Measurements from ENCODE around the gene COMMD4. TPM values are rescaled to one million over a fixed set of nuclear protein-coding genes. Genes with fewer than 3 reads are reported as not detected.

COMMD4 gene
- total and polyA plus RNA-seq, 2 of the 4 experiments (the other 2 are of a cell fraction), result 91.2 to 133 TPM

DNA sequence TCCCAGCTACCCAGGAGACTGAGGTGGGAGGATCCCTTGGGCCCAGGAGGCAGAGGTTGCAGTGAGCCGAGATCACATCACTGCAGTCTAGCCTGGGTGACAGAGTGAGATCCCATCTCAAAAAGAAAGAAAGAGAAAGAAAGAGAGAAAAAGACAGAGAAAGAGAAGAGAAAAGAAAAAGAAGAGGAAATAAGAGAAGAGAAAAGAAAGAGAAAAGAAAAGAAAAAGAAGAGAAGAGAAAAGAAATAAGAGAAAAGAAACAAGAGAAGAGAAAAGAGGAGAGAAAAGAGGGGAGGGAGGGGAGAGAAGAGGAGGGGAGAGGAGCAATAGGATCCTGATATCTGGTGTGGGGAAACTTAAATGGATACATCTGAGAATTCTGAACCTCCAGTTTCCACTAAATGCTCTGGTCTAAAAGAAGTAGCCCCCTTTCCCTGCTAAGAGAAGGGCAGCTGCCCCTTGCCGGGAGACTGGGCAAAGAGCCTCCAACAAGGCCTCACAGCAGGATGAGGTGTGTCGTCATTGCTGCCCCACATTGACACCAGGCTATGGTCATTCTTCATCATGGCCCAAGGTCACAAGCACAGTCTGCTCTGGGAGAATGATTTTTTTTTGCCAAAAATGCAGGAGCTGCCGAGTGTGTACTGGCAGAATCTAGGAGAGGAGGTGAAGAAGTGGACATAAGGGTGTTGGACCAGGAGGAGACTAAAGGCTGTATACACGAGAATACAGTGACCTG, 21.1 kb upstream of the COMMD4 start:
- Histone ChIP-seq H2AK9ac (replicated peaks; ENCODE audit: low read depth, low read length, poor library complexity) (no peak overlapping the region), H3K23ac (ENCODE audit: low read depth, low read length) (no peak overlapping the region), H3K9ac (ENCODE audit: low read depth, low read length) (no peak overlapping the region), H3K14ac (replicated peaks; ENCODE audit: low read depth, low read length) (no peak overlapping the region), H2BK5ac (ENCODE audit: low read depth, low read length, poor library complexity, severe bottlenecking) (no peak overlapping the region), H3K4me2 (ENCODE audit: low read depth, low read length) (no peak overlapping the region), H4K20me1 (ENCODE audit: insufficient read depth, low read length) (no peaks in the 10 kb centered on the region), H3K56ac (ENCODE audit: extremely low read depth, insufficient read depth, low read length) (no peak overlapping the region), H2AFZ (replicated peaks; ENCODE audit: low read length, poor library complexity) (no peak overlapping the region), H3K27me3 (ENCODE audit: control insufficient read depth, insufficient read depth, low read length) (peaks cover 31% of the 10 kb centered on the region), H3K9me1 (ENCODE audit: insufficient read depth, low read length) (no peaks in the 10 kb centered on the region), H2BK20ac (ENCODE audit: low read depth, low read length) (no peak overlapping the region), H3K9me3 (ENCODE audit: control insufficient read depth, insufficient read depth, low read length) (no peaks in the 10 kb centered on the region), H3K18ac (ENCODE audit: low read depth, low read length) (no peak overlapping the region), H3K27ac (ENCODE audit: insufficient read depth, low read length) (no peak overlapping the region), H3K4me1 (ENCODE audit: control insufficient read depth, insufficient read depth, low read length) (no peaks in the 10 kb centered on the region), H4K5ac (ENCODE audit: low read depth, low read length) (no peak overlapping the region), H3K4me3 (ENCODE audit: insufficient read depth, low read depth, low read length) (no peak overlapping the region), H4K91ac (ENCODE audit: insufficient read depth, low read depth, low read length) (no peak overlapping the region), H3K79me1 (ENCODE audit: low read depth in 1 of 2, low read length in 2 of 2) (no peaks in the 10 kb centered on the region), H4K8ac (ENCODE audit: low read depth in 2 of 2, low read length in 2 of 2) (no peak overlapping the region), H3K36me3 (ENCODE audit: control insufficient read depth, insufficient read depth, low read length) (no peaks in the 10 kb centered on the region), H2BK120ac (ENCODE audit: low read depth, low read length) (no peak overlapping the region), H2AK5ac (ENCODE audit: low read depth, low read length) (no peak overlapping the region), H3K4ac (ENCODE audit: low read depth, low read length) (no peak overlapping the region), H2BK15ac (ENCODE audit: low read depth, low read length) (no peak overlapping the region)
- in situ Hi-C loops (cut with MboI; ENCODE audit: low sequenced_read_pairs), result no loop called here
- 62% methylated on average over 2 of the region's 5 CpGs; no CpG with 5 or more reads in 1 of the 2 experiments for WGBS, 2 experiments (ENCODE audit: extremely low coverage in 2 of 2, insufficient read length in 1 of 2)
- CTCF ChIA-PET, result no interaction called here
- BruUV-seq (replicated peaks), result no TSS peak
- intact Hi-C loops (cut with micrococcal nuclease), result no loop called here
- TF ChIP-seq POLR2A (IDR thresholded peaks at IDR 0.05; ENCODE audit: low read depth, low read length) (no peak), MXI1 (IDR thresholded peaks at IDR 0.05; ENCODE audit: borderline replicate concordance, low read depth, low read length) (no peak), CHD1 (IDR thresholded peaks at IDR 0.05; ENCODE audit: low read depth, low read length) (no peak), CEBPB (IDR thresholded peaks at IDR 0.05; ENCODE audit: low read depth, low read length) (no peak), FOS (IDR thresholded peaks at IDR 0.05; ENCODE audit: low read depth, low read length) (no peak), RCOR1 (IDR thresholded peaks at IDR 0.05; ENCODE audit: insufficient replicate concordance, low read length) (no peak), MAZ (IDR thresholded peaks at IDR 0.05; ENCODE audit: borderline replicate concordance, low read depth, low read length) (no peak), NFE2L2 (IDR thresholded peaks at IDR 0.05; ENCODE audit: low read depth, low read length) (no peak), RAD21 (IDR thresholded peaks at IDR 0.05; ENCODE audit: low read length) (no peak), MAFK (IDR thresholded peaks at IDR 0.05; ENCODE audit: low read depth, low read length) (no peak), BHLHE40 (IDR thresholded peaks at IDR 0.05; ENCODE audit: low read depth, low read length) (no peak)
- TF ChIP-seq, protein P1, sequence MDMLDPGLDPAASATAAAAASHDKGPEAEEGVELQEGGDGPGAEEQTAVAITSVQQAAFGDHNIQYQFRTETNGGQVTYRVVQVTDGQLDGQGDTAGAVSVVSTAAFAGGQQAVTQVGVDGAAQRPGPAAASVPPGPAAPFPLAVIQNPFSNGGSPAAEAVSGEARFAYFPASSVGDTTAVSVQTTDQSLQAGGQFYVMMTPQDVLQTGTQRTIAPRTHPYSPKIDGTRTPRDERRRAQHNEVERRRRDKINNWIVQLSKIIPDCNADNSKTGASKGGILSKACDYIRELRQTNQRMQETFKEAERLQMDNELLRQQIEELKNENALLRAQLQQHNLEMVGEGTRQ (IDR thresholded peaks at IDR 0.05; ENCODE audit: low read depth, low read length), result no peak
- TF ChIP-seq, protein P2, sequence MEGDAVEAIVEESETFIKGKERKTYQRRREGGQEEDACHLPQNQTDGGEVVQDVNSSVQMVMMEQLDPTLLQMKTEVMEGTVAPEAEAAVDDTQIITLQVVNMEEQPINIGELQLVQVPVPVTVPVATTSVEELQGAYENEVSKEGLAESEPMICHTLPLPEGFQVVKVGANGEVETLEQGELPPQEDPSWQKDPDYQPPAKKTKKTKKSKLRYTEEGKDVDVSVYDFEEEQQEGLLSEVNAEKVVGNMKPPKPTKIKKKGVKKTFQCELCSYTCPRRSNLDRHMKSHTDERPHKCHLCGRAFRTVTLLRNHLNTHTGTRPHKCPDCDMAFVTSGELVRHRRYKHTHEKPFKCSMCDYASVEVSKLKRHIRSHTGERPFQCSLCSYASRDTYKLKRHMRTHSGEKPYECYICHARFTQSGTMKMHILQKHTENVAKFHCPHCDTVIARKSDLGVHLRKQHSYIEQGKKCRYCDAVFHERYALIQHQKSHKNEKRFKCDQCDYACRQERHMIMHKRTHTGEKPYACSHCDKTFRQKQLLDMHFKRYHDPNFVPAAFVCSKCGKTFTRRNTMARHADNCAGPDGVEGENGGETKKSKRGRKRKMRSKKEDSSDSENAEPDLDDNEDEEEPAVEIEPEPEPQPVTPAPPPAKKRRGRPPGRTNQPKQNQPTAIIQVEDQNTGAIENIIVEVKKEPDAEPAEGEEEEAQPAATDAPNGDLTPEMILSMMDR (conservative IDR thresholded peaks at IDR 0.05; ENCODE audit: low read depth, low read length), result no peak
- TF ChIP-seq, protein P3, sequence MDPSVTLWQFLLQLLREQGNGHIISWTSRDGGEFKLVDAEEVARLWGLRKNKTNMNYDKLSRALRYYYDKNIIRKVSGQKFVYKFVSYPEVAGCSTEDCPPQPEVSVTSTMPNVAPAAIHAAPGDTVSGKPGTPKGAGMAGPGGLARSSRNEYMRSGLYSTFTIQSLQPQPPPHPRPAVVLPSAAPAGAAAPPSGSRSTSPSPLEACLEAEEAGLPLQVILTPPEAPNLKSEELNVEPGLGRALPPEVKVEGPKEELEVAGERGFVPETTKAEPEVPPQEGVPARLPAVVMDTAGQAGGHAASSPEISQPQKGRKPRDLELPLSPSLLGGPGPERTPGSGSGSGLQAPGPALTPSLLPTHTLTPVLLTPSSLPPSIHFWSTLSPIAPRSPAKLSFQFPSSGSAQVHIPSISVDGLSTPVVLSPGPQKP (IDR thresholded peaks at IDR 0.05; ENCODE audit: borderline replicate concordance, low read depth, low read length), result no peak
- ATAC-seq (ENCODE audit: low read depth) (no peak), DNase-seq (no peak)
- POLR2A ChIA-PET (ENCODE audit: unreplicated experiment), result no interaction called here
- dilution Hi-C loops (cut with HindIII; ENCODE audit: low sequenced_read_pairs, unreplicated experiment), result no loop called here

All from IMR-90 (cell line).